ENCODE results near the gene ASH1L.
"Not testable (repeated sequence)": the region's sequence is repeated elsewhere in the genome, so short reads cannot be mapped to it uniquely, and the experiment has no call there.

- TF ChIP-seq CTCF, POLR2A (IDR thresholded peaks at IDR 0.05): not testable (repeated sequence)
Measured at GRCh38 chr1:155589282-155589681, 26.7 kb upstream of the ASH1L start.
